GM23248 (cell line): ENCODE data around the gene MBD4. TPM values are rescaled to one million over a fixed set of nuclear protein-coding genes. Genes with fewer than 3 reads are reported as not detected.
A peak's percentile ranks its signal among the peaks of the same experiment; 100 is the strongest.

ENCODE experiments used
- DNase-seq: peaks from one replicate; pipeline ENCODE4 v3.0.0-alpha.2; 2015
- H2AFZ ChIP-seq: fragments of 200-600 bp; sonication (generic); 2 replicates; pipeline ENCODE4 v1.6.1; 2016; ENCODE audit warnings: antibody characterized with exemption
- H3F3A ChIP-seq: fragments of 200-600 bp; sonication (generic); 2 replicates; pipeline ENCODE4 v1.6.1; 2016; ENCODE audit warnings: mild to moderate bottlenecking, antibody characterized with exemption, mixed run types; ENCODE audit not compliant: insufficient read depth
- H3K27ac ChIP-seq: fragments of 200-600 bp; sonication (generic); 2 replicates; pipeline ENCODE4 v1.5.1; 2016; ENCODE audit warnings: mild to moderate bottlenecking
- H3K27me3 ChIP-seq: fragments of 200-600 bp; sonication (generic); replicated peaks from 2 replicates; pipeline ENCODE4 v1.6.1; 2016; ENCODE audit warnings: mild to moderate bottlenecking; ENCODE audit not compliant: insufficient read depth
- H3K36me3 ChIP-seq: fragments of 200-600 bp; sonication (generic); 2 replicates; pipeline ENCODE4 v1.6.1; 2016; ENCODE audit warnings: low read depth, mild to moderate bottlenecking
- H3K4me1 ChIP-seq: fragments of 200-600 bp; sonication (generic); 2 replicates; pipeline ENCODE4 v1.6.1; 2016; ENCODE audit warnings: mild to moderate bottlenecking; ENCODE audit not compliant: insufficient read depth
- H3K4me2 ChIP-seq: fragments of 200-600 bp; sonication (generic); one replicate; pipeline ENCODE4 v1.6.1; 2016; ENCODE audit warnings: mild to moderate bottlenecking; ENCODE audit not compliant: unreplicated experiment
- H3K4me3 ChIP-seq: fragments of 200-600 bp; sonication (generic); 2 replicates; pipeline ENCODE4 v1.5.1; 2016; ENCODE audit warnings: mild to moderate bottlenecking
- H3K79me2 ChIP-seq: fragments of 200-600 bp; sonication (generic); 2 replicates; pipeline ENCODE4 v1.6.1; 2016; ENCODE audit warnings: mild to moderate bottlenecking; ENCODE audit not compliant: insufficient read depth
- H3K9ac ChIP-seq: fragments of 200-600 bp; sonication (generic); 2 replicates; pipeline ENCODE4 v1.6.1; 2016; ENCODE audit warnings: mild to moderate bottlenecking
- H3K9me2 ChIP-seq: fragments of 200-600 bp; sonication (generic); 2 replicates; pipeline ENCODE4 v1.6.1; 2016; ENCODE audit warnings: mixed run types, mild to moderate bottlenecking, moderate library complexity; ENCODE audit not compliant: insufficient read depth
- H3K9me3 ChIP-seq: fragments of 200-600 bp; sonication (generic); one replicate; pipeline ENCODE4 v1.6.1; 2017; ENCODE audit warnings: low read depth
- H4K20me1 ChIP-seq: fragments of 200-600 bp; sonication (generic); 2 replicates; pipeline ENCODE4 v1.6.0; 2016; ENCODE audit not compliant: insufficient read depth
- EZH2 ChIP-seq: fragments of 200-600 bp; sonication (generic); IDR thresholded peaks from 2 replicates; pipeline ENCODE4 v1.6.1; 2018; ENCODE audit warnings: antibody characterized with exemption, mild to moderate bottlenecking; ENCODE audit not compliant: insufficient read depth, poor library complexity, severe bottlenecking
- EZH2phosphoT487 ChIP-seq: fragments of 200-600 bp; sonication (generic); IDR thresholded peaks from 2 replicates; pipeline ENCODE4 v1.6.1; 2018; ENCODE audit warnings: antibody characterized with exemption, moderate library complexity, mild to moderate bottlenecking, low read depth; ENCODE audit not compliant: insufficient read depth
- WGBS, 2 experiments: methylation state at CpG; one replicate each; pipeline ENCODE4 v1.1.6; 2015 to 2017; ENCODE audit warnings: low lambda C conversion rate in 2 of 2, low coverage in 1 of 2; ENCODE audit errors: missing lambda C conversion rate in 2 of 2; 5-methylcytosine and 5-hydroxymethylcytosine counted together
- in situ Hi-C: fragments of 300-500 bp; cut with MboI; formaldehyde crosslinking; loops from 2 replicates; pipeline ENCODE4 v1.15.0; 2020
- polyA plus RNA-seq: library from polyadenylated mRNA; unstranded; fragments of >200 nt; fragmentation: Nextera tagmentation; extraction: Ambion mirVana; gene quantifications from 2 replicates; pipeline ENCODE4 v1.2.1, GENCODE V29; 2016
- total RNA-seq: library from RNA; depleted of rRNA; stranded (reverse); fragments of >200 nt; shearing (Covaris generic); gene quantifications from 2 replicates; pipeline ENCODE4 v1.2.3, GENCODE V29; 2014

The MBD4 gene
- total and polyA plus RNA-seq, 2 experiments from 2014 or later: 27.2 to 36.8 TPM

- no peak overlapping the region for H3K4me3 ChIP-seq
- no peak overlapping the region for H2AFZ ChIP-seq
- DNase-seq: no peak
- no peak overlapping the region for H3K4me2 ChIP-seq
- no peaks in the 10 kb centered on the region for H4K20me1 ChIP-seq
- H3K27me3 ChIP-seq: no peaks in the 10 kb centered on the region
- no peak for TF ChIP-seq EZH2phosphoT487
- no peak for TF ChIP-seq EZH2
- H3K9me3 ChIP-seq: no peaks in the 10 kb centered on the region
- in situ Hi-C loops: no loop called here
- H3F3A ChIP-seq: no peaks in the 10 kb centered on the region
- 86 to 89% methylated on average over 12 of the region's 12 CpGs for WGBS, 2 experiments
- no peak overlapping the region for H3K27ac ChIP-seq
- H3K9me2 ChIP-seq: no peaks in the 10 kb centered on the region
- no peaks in the 10 kb centered on the region for H3K79me2 ChIP-seq
- H3K9ac ChIP-seq: no peak overlapping the region
- H3K36me3 ChIP-seq: no peaks in the 10 kb centered on the region
- H3K4me1 ChIP-seq: no peaks in the 10 kb centered on the region
Measured at GRCh38 chr3:129421236-129421883, 18.4 kb downstream of the MBD4 start.

GRCh38 chr3:129419476-129419875 lies 20.3 kb downstream of the MBD4 start:
- DNase-seq: no peak
- Histone ChIP-seq H2AFZ (no peak overlapping the region), H3K9me2 (no peaks in the 10 kb centered on the region), H3K4me1 (0 out of 2 replicates have a peak, but pooled peaks cover under 1% of the 10 kb centered on the region), H3K4me3 (no peak overlapping the region), H3K27ac (no peak overlapping the region), H4K20me1 (no peaks in the 10 kb centered on the region), H3F3A (peaks cover 2% of the 10 kb centered on the region), H3K27me3 (no peaks in the 10 kb centered on the region), H3K4me2 (no peak overlapping the region), H3K9ac (no peak overlapping the region), H3K9me3 (no peaks in the 10 kb centered on the region), H3K79me2 (no peaks in the 10 kb centered on the region), H3K36me3 (no peaks in the 10 kb centered on the region)
- WGBS, 2 experiments: 47 to 56% methylated on average over 4 of the region's 4 CpGs
- in situ Hi-C loops: no loop called here
- TF ChIP-seq EZH2phosphoT487 (no peak), EZH2 (no peak)

GRCh38 chr3:129418041-129418973 lies 21.4 kb downstream of the MBD4 start:
- Histone ChIP-seq H4K20me1 (no peaks in the 10 kb centered on the region), H3K27ac (no peak overlapping the region), H3K27me3 (no peaks in the 10 kb centered on the region), H3K9me3 (no peaks in the 10 kb centered on the region), H3K36me3 (no peaks in the 10 kb centered on the region), H3K4me2 (no peak overlapping the region), H3K9ac (no peak overlapping the region), H3K9me2 (no peaks in the 10 kb centered on the region), H2AFZ (no peak overlapping the region), H3K4me1 (peaks cover 12% of the 10 kb centered on the region), H3K79me2 (no peaks in the 10 kb centered on the region), H3K4me3 (no peak overlapping the region), H3F3A (peaks cover 14% of the 10 kb centered on the region)
- DNase-seq: no peak
- WGBS, 2 experiments: 76 to 78% methylated on average over 14 of the region's 14 CpGs
- no peak for TF ChIP-seq EZH2
- TF ChIP-seq EZH2phosphoT487: no peak
- in situ Hi-C loops: no loop called here

GRCh38 chr3:129417326-129417725 lies 22.4 kb downstream of the MBD4 start:
- Histone ChIP-seq H3K27me3 (no peaks in the 10 kb centered on the region), H3K36me3 (no peaks in the 10 kb centered on the region), H2AFZ (no peak overlapping the region), H3K9me2 (no peaks in the 10 kb centered on the region), H3K4me3 (no peak overlapping the region), H4K20me1 (no peaks in the 10 kb centered on the region), H3F3A (peaks cover 24% of the 10 kb centered on the region), H3K9ac (no peak overlapping the region), H3K9me3 (no peaks in the 10 kb centered on the region), H3K4me2 (no peak overlapping the region), H3K4me1 (peaks cover 16% of the 10 kb centered on the region), H3K27ac (no peak overlapping the region), H3K79me2 (no peaks in the 10 kb centered on the region)
- in situ Hi-C loops: no loop called here
- TF ChIP-seq EZH2 (no peak), EZH2phosphoT487 (no peak)
- peak; percentile 12 for DNase-seq
- 57 to 80% methylated on average over 1 of the region's 1 CpG for WGBS, 2 experiments
